Measurements from ENCODE around the gene NRF1.
"Not testable (repeated sequence)": the region's sequence is repeated elsewhere in the genome, so short reads cannot be mapped to it uniquely, and the experiment has no call there.

Gene NRF1

GRCh38 chr7:129782818-129783583 lies 171.5 kb downstream of the NRF1 start:
- no peak for DNase-seq (ENCODE audit: low spot score)

GRCh38 chr7:129783584-129783919 lies 172.0 kb downstream of the NRF1 start:
- no peak for DNase-seq (ENCODE audit: low spot score)

GRCh38 chr7:129784437-129784782 lies 172.9 kb downstream of the NRF1 start:
- no peak for DNase-seq (ENCODE audit: low spot score)

DNA sequence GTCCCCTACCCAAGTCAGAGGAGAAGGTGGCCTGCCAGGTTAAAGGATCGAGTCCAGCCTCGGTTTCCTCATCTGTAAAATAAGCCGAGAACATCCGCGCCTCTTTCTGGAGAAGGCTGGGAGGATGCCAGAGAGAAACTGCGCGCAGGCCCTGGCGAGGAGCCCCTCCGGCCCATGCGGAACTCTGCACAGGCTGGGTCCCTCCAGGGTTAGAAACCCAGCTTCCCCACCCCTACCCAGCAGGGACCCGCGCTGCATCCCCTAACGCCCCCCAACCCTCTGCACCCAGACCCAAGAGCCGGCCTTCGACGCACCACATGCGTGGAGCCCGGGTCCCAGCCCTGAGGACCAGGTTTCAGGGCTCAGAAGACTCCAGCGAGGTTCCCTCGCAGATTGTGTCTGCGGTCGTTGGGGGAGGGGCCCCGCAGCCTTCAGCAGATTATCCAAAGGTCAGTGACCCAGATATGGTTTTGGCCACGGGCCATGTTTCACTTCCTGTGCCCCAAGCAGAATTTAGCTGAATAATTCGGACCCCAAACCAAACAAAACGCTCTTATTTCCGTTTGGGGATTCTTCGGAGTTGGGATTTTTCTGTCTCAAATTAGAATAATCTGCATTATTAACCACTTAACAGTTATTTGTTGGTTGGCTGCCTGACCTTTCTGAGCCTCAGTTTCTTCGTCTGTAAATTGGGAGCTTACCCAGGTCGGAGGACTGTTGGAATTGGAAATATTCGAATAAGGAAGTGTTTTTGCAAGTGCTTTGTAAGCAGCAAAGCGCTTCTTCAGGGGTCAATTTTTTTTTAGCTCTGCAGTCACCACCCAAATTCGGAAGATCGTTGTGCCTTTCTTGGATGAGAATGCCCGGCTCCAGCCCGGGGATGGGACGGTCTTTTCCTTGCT lies 173.5 kb downstream of the NRF1 start:
- no peak for DNase-seq (ENCODE audit: low spot score)

DNA sequence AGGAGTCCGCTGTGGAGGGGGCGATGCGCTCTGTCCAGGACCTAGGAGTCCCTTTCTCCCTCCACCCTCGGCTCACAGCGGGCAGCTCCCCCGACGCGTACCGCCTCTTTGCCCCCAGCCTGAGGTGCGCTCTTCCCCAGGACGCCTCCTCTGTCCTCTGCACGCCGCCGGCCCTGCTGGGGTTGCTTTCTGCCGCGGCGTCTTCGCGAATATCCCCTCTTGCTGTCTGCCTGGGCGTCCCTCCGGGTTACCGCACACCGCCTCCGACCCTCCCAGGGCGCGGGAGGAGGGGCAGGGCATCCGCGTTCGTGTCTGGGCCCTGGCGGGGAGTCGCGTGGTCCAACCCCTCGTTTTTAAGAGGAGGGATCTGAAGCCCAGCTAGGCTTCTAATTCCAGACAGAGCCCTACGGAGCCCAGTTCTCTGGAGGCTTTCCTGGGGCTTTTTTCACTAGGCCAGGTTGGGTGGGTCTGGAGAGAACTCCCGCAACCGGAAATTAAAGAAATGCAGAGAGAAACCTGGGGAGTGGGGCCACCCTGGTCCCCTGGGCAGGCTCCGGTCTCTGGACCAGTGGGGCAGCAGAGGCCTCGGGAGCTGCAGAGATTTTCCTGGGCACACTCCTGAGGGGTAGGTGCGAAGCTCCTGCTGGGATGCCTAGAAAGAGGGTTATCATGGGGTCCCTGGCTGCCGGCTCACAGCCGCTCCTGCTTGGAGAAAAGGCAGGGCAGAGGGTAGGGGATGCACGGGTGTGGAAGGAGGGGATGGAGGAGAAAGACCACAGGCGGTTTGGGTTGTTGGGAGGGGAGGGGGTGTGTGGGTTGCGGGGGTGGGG lies 174.4 kb downstream of the NRF1 start:
- no peak for DNase-seq (ENCODE audit: low spot score)

GRCh38 chr7:129786825-129787563 lies 175.5 kb downstream of the NRF1 start:
- DNase-seq (ENCODE audit: low spot score) = no peak

GRCh38 chr7:129789000-129789399 lies 177.5 kb downstream of the NRF1 start:
- DNase-seq (ENCODE audit: low spot score) = no peak

- DNase-seq (ENCODE audit: low spot score) = no peak
Measured at GRCh38 chr7:129789652-129790051, 178.1 kb downstream of the NRF1 start.

GRCh38 chr7:129790136-129790535 lies 178.6 kb downstream of the NRF1 start:
- DNase-seq (ENCODE audit: low spot score) = no peak

DNA sequence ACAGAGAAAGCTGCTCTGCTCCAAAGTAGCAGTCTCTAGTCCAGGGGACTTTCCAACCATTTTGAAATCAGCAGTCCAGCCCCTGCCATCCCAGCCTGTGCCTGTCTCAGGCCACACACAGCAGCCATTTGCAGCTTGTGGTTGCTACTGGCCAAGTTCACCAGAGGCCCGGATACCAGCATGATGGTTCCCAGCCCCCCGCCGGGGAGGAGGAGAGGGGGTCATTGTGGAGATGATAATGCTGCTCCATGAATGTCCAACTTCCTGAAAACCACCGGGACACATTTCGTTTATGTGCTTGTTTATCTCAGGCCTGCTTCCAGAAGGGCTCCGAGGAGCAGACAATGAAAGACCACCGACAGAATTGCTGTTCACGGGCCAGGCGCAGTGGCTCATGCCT lies 181.2 kb downstream of the NRF1 start:
- DNase-seq (ENCODE audit: low spot score) = peak; percentile 26

GRCh38 chr7:129793506-129794310 lies 182.2 kb downstream of the NRF1 start:
- peak; percentile 28 for DNase-seq (ENCODE audit: low spot score)

- not testable (repeated sequence) for DNase-seq (ENCODE audit: low spot score)
Measured at GRCh38 chr7:129794461-129794860, 182.9 kb downstream of the NRF1 start.

DNA sequence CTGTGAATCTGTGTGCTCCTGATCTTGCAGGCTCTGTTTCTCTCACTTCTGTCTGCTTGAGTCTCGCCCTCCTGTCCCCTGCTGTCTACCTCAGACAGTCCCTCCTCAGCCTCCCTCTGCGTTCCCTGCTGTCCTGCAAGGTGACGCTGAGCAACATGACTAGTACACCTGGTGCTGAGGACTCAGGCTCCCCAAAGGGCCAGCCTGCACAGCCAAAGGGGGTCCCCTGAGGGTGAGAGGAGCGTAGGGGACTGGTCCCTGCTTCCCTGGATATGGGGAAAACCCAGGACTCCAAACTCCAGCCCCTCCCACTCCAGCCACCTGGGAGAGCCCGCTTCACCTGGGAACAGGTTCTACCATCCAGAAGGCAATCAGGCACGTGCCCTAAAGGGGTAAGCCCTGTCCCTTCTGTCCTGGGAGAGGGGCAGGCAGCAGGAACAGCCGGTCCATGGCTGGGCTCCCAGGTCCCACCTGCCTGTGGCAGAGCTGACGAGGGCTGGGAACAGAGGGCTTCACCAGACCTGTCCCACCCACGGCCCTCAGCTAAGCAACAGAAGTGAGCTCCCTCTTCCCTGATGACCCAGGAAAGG lies 184.8 kb downstream of the NRF1 start:
- no peak for DNase-seq (ENCODE audit: low spot score)

GRCh38 chr7:129797214-129797789 lies 185.8 kb downstream of the NRF1 start:
- DNase-seq (ENCODE audit: low spot score) = no peak

DNA sequence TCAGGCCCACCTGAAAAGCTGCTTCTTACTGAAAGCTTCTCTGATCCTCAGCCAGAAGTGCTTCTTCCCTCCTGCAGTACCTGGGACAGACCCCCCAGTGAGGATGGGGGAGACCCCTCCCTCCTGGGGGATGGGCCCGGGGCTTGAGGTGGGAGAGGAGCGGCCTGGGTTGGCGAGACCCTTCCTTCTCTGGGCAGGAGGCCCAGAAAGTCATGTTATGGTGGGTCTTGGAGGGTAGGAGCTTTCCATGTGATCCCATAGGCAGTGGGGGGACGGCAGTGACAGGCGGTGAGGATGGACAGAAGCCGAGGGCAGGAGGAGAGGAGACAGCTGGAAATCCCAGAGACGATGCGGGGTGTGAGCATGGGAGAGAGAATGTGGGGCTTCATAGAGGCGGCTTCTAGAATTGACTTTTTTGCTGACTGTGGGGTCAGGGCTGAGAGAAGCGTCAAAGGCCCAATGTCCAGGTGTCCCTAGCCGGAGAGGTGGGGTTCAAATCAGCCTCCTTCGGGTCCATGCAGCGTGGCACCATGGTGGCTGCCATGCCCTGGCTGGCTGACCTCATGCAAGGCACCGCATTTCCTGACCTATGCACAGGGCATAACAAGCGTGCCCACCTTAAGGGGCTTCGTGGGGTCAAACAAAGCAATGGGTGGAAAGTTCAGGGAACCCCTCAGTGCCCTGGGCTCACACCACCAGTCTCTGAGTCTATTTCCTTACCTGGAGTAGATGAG lies 187.3 kb downstream of the NRF1 start:
- no peak for DNase-seq (ENCODE audit: low spot score)

GRCh38 chr7:129799350-129799955 lies 187.9 kb downstream of the NRF1 start:
- DNase-seq (ENCODE audit: low spot score) = no peak

GRCh38 chr7:129800901-129801300 lies 189.4 kb downstream of the NRF1 start:
- DNase-seq (ENCODE audit: low spot score) = no peak

- DNase-seq (ENCODE audit: low spot score) = no peak
Measured at GRCh38 chr7:129801882-129802281, 190.4 kb downstream of the NRF1 start.

- no peak for DNase-seq (ENCODE audit: low spot score)
Measured at GRCh38 chr7:129803546-129804081, 192.1 kb downstream of the NRF1 start.
